HepG2 (cell line): ENCODE measurements around the gene AFF4. TPM values are rescaled to one million over a fixed set of nuclear protein-coding genes. Genes with fewer than 3 reads are reported as not detected.

Source experiments
- ATF2 ChIP-seq: sonication (generic); formaldehyde crosslinking; IDR thresholded peaks from 2 replicates; pipeline ENCODE4 v1.4.0; 2020; ENCODE audit warnings: missing genetic modification reagents
- EEA1 ChIP-seq: sonication (generic); formaldehyde crosslinking; IDR thresholded peaks from 2 replicates; pipeline ENCODE4 v1.5.1; 2020; ENCODE audit warnings: mild to moderate bottlenecking, missing genetic modification reagents, borderline replicate concordance
- FOXC1 ChIP-seq: sonication (generic); formaldehyde crosslinking; IDR thresholded peaks from 2 replicates; pipeline ENCODE4 v1.8.0; 2022; ENCODE audit warnings: mild to moderate bottlenecking, missing genetic modification reagents, borderline replicate concordance
- FOXO4 ChIP-seq: sonication (generic); formaldehyde crosslinking; conservative IDR thresholded peaks from 2 replicates; pipeline ENCODE4 v1.8.1; 2023; ENCODE audit warnings: missing genetic modification reagents
- HOXA9 ChIP-seq: sonication (generic); formaldehyde crosslinking; IDR thresholded peaks from 2 replicates; pipeline ENCODE4 v1.8.1; 2022; ENCODE audit warnings: missing genetic modification reagents, mild to moderate bottlenecking, moderate library complexity, borderline replicate concordance
- MIER2 ChIP-seq: IDR thresholded peaks from 2 replicates; pipeline ENCODE4 v1.6.1; 2016; ENCODE audit warnings: missing biosample characterization, missing genetic modification reagents
- MXD4 ChIP-seq: IDR thresholded peaks from 2 replicates; pipeline ENCODE4 v1.6.1; 2016; ENCODE audit warnings: mild to moderate bottlenecking, missing biosample characterization, missing genetic modification reagents
- NFAT5 ChIP-seq: sonication (generic); formaldehyde crosslinking; IDR thresholded peaks from 2 replicates; pipeline ENCODE4 v1.4.0; 2020; ENCODE audit warnings: missing genetic modification reagents
- NKX3-1 ChIP-seq: sonication (generic); formaldehyde crosslinking; IDR thresholded peaks from 2 replicates; pipeline ENCODE4 v1.5.0; 2020; ENCODE audit warnings: missing genetic modification reagents
- NRL ChIP-seq: sonication (generic); formaldehyde crosslinking; IDR thresholded peaks from 2 replicates; pipeline ENCODE4 v1.5.0; 2020; ENCODE audit warnings: missing genetic modification reagents, mild to moderate bottlenecking, moderate library complexity, borderline replicate concordance
- RBAK ChIP-seq: sonication (generic); formaldehyde crosslinking; IDR thresholded peaks from 2 replicates; pipeline ENCODE4 v1.5.1; 2020; ENCODE audit warnings: mild to moderate bottlenecking, missing genetic modification reagents
- RFX1 ChIP-seq: fragments of 450-650 bp; IDR thresholded peaks from 2 replicates; pipeline ENCODE4 v1.6.1; 2017
- SRSF4 ChIP-seq: fragments of 200-400 bp; formaldehyde crosslinking; IDR thresholded peaks from one replicate; pipeline ENCODE4 v1.6.1; 2018; ENCODE audit warnings: mild to moderate bottlenecking, low read depth, low read length, moderate library complexity; ENCODE audit not compliant: poor library complexity, severe bottlenecking
- STAT5B ChIP-seq: sonication (generic); formaldehyde crosslinking; IDR thresholded peaks from 2 replicates; pipeline ENCODE4 v1.4.0; 2020; ENCODE audit warnings: missing genetic modification reagents
- TAF1 ChIP-seq: sonication (generic); formaldehyde crosslinking; IDR thresholded peaks from 2 replicates; pipeline ENCODE4 v1.4.0; 2020; ENCODE audit warnings: missing genetic modification reagents
- ZFP36 ChIP-seq: fragments of 150-350 bp; IDR thresholded peaks from 2 replicates; pipeline ENCODE4 v1.6.1; 2018; ENCODE audit warnings: borderline replicate concordance, low read length, low read depth; ENCODE audit not compliant: partially characterized antibody
- ZFP62 ChIP-seq: sonication (generic); formaldehyde crosslinking; IDR thresholded peaks from 2 replicates; pipeline ENCODE4 v1.4.0; 2020; ENCODE audit warnings: missing genetic modification reagents
- ZKSCAN8 ChIP-seq: IDR thresholded peaks from 2 replicates; pipeline ENCODE4 v1.6.1; 2016; ENCODE audit warnings: borderline replicate concordance, missing genetic modification reagents, missing compliant biosample characterization
- ZMYM3 ChIP-seq: sonication (generic); formaldehyde crosslinking; IDR thresholded peaks from 2 replicates; pipeline ENCODE4 v1.5.1; 2020; ENCODE audit warnings: mild to moderate bottlenecking, missing genetic modification reagents
- ZNF749 ChIP-seq: sonication (generic); formaldehyde crosslinking; IDR thresholded peaks from 2 replicates; pipeline ENCODE4 v1.8.0; 2022; ENCODE audit warnings: mild to moderate bottlenecking, missing genetic modification reagents, moderate library complexity, borderline replicate concordance
- ZSCAN31 ChIP-seq: sonication (generic); formaldehyde crosslinking; IDR thresholded peaks from 2 replicates; pipeline ENCODE4 v1.5.0; 2020; ENCODE audit warnings: low read depth, mild to moderate bottlenecking, missing genetic modification reagents
- polyA plus RNA-seq, 8 experiments: library from polyadenylated mRNA; depleted of rRNA in 3 of 8; stranded (reverse) in 7 of 8; unstranded in 1 of 8; fragments of >200 nt; fragmentation: Illumina TruSeq in 4 of 8; extraction: Trizol in 4 of 8; gene quantifications; 2 replicates each; pipeline versions ENCODE4 v1.2.1 to v1.2.3, GENCODE V29; 2011 to 2016; ENCODE audit warnings: low read depth in 4 of 8, missing spikeins in 1 of 8, mixed read lengths in 1 of 8; ENCODE audit not compliant: insufficient read depth in 1 of 8
- total RNA-seq, 5 experiments: library from RNA; depleted of rRNA; stranded (reverse); fragments of >200 nt; fragmentation: Illumina TruSeq; extraction: Trizol; gene quantifications; 2 replicates each; pipeline ENCODE4 v1.2.3, GENCODE V29; 2016; ENCODE audit warnings: low read depth in 1 of 5
- TF ChIP-seq, protein P1 (sequence below): sonication (generic); formaldehyde crosslinking; IDR thresholded peaks from 2 replicates; pipeline ENCODE4 v1.4.0; 2020; ENCODE audit warnings: mild to moderate bottlenecking, missing genetic modification reagents

The AFF4 gene
- total and polyA plus RNA-seq, 2 of the 13 experiments (the other 11 are each of a cell fraction or from before 2014, with no cell fraction given) = 22.1 to 25.5 TPM

DNA sequence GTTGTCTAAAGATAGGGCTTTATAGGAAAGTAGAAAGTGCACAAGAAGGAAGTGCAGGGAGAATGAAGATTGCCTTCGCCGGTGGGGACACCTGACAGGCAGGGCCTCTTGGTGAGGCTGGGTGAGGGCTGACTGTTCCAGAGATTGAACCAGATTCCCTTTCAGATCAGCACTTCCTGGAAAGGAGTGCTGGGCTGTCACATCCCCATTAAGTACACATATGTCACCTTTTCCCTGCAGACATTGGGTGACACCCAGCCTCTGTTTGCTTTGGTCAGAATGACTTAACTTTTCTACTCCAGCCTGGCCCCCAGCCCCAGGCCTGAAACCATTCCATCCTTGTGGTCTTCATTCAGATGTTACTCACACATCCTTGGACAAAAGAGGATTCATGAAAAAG is 125.6 kb downstream of the AFF4 start (continued):
- TF ChIP-seq ZMYM3 (CRISPR knock-in tag) (0 out of 2 replicates have a peak, but pooled peaks have one; percentile 16), ZFP62 (no peak), TAF1 (peak; percentile 46), STAT5B (CRISPR knock-in tag) (no peak), ZSCAN31 (CRISPR knock-in tag) (0 out of 2 replicates have a peak, but pooled peaks have one; percentile 33), FOXC1 (CRISPR knock-in tag) (no peak), RFX1 (no peak), MIER2 (no peak; the same call in 1 of the 2 replicates), FOXO4 (CRISPR knock-in tag) (no peak), NKX3-1 (CRISPR knock-in tag) (peak; percentile 26; the same call in 1 of the 2 replicates), ATF2 (CRISPR knock-in tag) (peak; percentile 39; the same call in 1 of the 2 replicates), SRSF4 (no peak), RBAK (CRISPR knock-in tag) (no peak), ZNF749 (CRISPR knock-in tag) (no peak), NFAT5 (CRISPR knock-in tag) (no peak), ZFP36 (no peak), NRL (CRISPR knock-in tag) (no peak), HOXA9 (CRISPR knock-in tag) (no peak), EEA1 (CRISPR knock-in tag) (no peak), ZKSCAN8 (CRISPR knock-in tag) (no peak; the same call in 1 of the 2 replicates), MXD4 (CRISPR knock-in tag) (peak; percentile 71; the same call in 1 of the 2 replicates)
- TF ChIP-seq, protein P1, sequence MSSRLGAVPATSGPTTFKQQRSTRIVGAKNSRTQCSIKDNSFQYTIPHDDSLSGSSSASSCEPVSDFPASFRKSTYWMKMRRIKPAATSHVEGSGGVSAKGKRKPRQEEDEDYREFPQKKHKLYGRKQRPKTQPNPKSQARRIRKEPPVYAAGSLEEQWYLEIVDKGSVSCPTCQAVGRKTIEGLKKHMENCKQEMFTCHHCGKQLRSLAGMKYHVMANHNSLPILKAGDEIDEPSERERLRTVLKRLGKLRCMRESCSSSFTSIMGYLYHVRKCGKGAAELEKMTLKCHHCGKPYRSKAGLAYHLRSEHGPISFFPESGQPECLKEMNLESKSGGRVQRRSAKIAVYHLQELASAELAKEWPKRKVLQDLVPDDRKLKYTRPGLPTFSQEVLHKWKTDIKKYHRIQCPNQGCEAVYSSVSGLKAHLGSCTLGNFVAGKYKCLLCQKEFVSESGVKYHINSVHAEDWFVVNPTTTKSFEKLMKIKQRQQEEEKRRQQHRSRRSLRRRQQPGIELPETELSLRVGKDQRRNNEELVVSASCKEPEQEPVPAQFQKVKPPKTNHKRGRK (CRISPR knock-in tag) = no peak
